ENCODE measurements around the gene UPF3B. TPM values are rescaled to one million over a fixed set of nuclear protein-coding genes. Genes with fewer than 3 reads are reported as not detected.
A peak's percentile ranks its signal among the peaks of the same experiment; 100 is the strongest.
"Not testable (repeated sequence)": the region's sequence is repeated elsewhere in the genome, so short reads cannot be mapped to it uniquely, and the experiment has no call there.

Gene UPF3B, protein sequence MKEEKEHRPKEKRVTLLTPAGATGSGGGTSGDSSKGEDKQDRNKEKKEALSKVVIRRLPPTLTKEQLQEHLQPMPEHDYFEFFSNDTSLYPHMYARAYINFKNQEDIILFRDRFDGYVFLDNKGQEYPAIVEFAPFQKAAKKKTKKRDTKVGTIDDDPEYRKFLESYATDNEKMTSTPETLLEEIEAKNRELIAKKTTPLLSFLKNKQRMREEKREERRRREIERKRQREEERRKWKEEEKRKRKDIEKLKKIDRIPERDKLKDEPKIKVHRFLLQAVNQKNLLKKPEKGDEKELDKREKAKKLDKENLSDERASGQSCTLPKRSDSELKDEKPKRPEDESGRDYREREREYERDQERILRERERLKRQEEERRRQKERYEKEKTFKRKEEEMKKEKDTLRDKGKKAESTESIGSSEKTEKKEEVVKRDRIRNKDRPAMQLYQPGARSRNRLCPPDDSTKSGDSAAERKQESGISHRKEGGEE
- 11.0 and 13.0 TPM in 2 replicates for total RNA-seq

DNA sequence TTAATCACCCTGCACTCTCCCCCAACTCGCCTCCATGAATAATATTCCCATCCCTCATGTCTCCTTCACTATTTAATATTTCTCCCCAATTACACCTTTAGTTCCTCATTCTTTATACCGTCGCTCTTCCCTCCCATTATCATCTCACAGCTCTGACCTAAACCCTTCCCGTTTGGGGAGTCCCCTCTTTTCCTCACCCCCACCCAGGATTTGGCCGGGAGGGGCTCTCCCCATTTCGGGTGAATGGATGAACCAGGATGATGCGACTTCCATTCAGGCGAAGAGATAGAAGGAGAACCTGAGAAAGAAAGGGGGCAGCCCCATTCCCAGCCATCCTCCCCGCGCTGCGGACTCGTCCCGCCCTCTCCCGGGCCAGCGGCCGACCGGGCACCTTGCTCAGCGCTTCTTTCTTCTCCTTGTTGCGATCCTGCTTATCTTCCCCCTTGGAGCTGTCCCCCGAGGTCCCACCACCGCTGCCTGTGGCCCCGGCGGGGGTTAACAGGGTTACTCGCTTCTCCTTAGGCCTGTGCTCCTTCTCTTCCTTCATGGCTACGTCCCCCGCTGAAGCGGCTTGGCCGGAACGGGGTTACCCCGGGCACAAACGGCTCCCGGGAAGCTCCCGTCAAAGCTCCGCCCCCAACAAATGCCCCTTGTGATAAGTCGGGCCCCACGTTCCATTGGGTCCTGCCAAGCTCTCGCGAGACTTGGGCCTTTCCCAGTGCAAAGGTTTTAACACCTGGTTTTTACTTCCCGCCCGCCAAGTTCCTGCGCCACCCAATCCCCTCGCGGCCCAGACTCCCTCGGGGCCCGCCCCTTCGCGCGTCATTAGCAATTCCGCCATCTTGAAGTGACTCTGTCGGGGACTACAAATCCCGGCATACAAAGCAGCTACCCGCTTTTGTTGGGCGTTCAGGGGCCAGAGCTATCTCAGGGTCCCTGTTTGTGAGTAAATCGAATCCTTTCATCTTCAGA is at the start of gene UPF3B:
Gene UPF3B, minus strand, starts transcription at position 582 of the 972 bp plus-strand sequence. Its CDS starts 35 bp downstream, at position 547.
- Mint-ChIP-seq H3K36me3 (ENCODE audit: low read depth) (peaks cover 10% of the 10 kb centered on the region), H3K4me1 (ENCODE audit: low read depth) (peaks cover 8% of the 10 kb centered on the region), H3K27ac (peak within 1 kb of the TSS; percentile 97), H3K27me3 (ENCODE audit: insufficient read depth) (no peaks in the 10 kb centered on the region), H3K4me3 (peak within 1 kb of the TSS; percentile 94), H3K9me3 (no peaks in the 10 kb centered on the region)
- DNase-seq (ENCODE audit: low spot score): peak; percentile 90
- intact Hi-C loops (cut with micrococcal nuclease): loop anchor here (1.0 to 2.0 kb wide), 6 partner anchors 19 to 616 kb away; partner anchors contain the start of genes NDUFA1, NKAP, PGRMC1 and RNF113A

- DNase-seq (ENCODE audit: low spot score): no peak
- no peak overlapping the region for H3K27ac Mint-ChIP-seq
- no peaks in the 10 kb centered on the region for H3K4me1 Mint-ChIP-seq (ENCODE audit: low read depth)
- H3K36me3 Mint-ChIP-seq (ENCODE audit: low read depth): no peaks in the 10 kb centered on the region
- H3K27me3 Mint-ChIP-seq (ENCODE audit: insufficient read depth): no peaks in the 10 kb centered on the region
- no peaks in the 10 kb centered on the region for H3K9me3 Mint-ChIP-seq
- intact Hi-C loops (cut with micrococcal nuclease): no loop called here
- H3K4me3 Mint-ChIP-seq: no peak overlapping the region
Measured at GRCh38 chrX:119900976-119901375, 48.2 kb upstream of the UPF3B start.

- H3K27me3 Mint-ChIP-seq (ENCODE audit: insufficient read depth): no peaks in the 10 kb centered on the region
- intact Hi-C loops (cut with micrococcal nuclease): no loop called here
- H3K36me3 Mint-ChIP-seq (ENCODE audit: low read depth): no peaks in the 10 kb centered on the region
- H3K9me3 Mint-ChIP-seq: no peaks in the 10 kb centered on the region
- no peaks in the 10 kb centered on the region for H3K4me1 Mint-ChIP-seq (ENCODE audit: low read depth)
- no peak for DNase-seq (ENCODE audit: low spot score)
- no peak overlapping the region for H3K27ac Mint-ChIP-seq
- H3K4me3 Mint-ChIP-seq: no peak overlapping the region
Measured at GRCh38 chrX:119899125-119899524, 46.4 kb upstream of the UPF3B start.

DNA sequence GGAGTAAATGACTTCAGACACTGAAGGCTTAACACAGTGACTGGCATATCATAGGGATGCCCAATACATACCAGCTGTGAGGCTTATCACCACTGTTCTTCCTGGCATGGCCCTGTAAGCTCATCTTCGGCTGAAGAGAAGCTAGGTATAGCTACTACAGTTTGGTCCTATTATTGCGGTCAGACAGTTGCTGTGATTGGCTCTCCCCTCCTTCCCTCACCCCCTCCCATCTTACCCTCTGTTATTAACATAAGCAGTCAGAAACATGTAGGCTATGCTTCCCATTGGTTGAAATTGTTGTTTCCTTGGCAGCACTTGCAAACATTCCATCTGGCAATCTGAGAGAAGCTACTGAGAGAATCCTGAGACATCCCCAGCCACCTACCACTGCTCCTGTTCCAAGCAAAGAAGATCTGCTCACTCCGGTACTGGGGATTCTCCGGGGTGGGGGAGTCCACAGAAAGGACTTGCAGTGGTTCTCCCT is 43.1 kb upstream of the UPF3B start, which contains the start of gene AKAP14:
Gene AKAP14, plus strand, starts transcription at position 51 of the 484 bp plus-strand sequence. CDS start 7,331 bp downstream, outside the sequence.
- H3K4me1 Mint-ChIP-seq (ENCODE audit: low read depth): no peaks in the 10 kb centered on the region
- no peaks in the 10 kb centered on the region for H3K9me3 Mint-ChIP-seq
- DNase-seq (ENCODE audit: low spot score): no peak
- intact Hi-C loops (cut with micrococcal nuclease): no loop called here
- H3K4me3 Mint-ChIP-seq: no peak within 1 kb of the TSS
- no peak within 1 kb of the TSS for H3K27ac Mint-ChIP-seq
- no peaks in the 10 kb centered on the region for H3K36me3 Mint-ChIP-seq (ENCODE audit: low read depth)
- no peaks in the 10 kb centered on the region for H3K27me3 Mint-ChIP-seq (ENCODE audit: insufficient read depth)

DNA sequence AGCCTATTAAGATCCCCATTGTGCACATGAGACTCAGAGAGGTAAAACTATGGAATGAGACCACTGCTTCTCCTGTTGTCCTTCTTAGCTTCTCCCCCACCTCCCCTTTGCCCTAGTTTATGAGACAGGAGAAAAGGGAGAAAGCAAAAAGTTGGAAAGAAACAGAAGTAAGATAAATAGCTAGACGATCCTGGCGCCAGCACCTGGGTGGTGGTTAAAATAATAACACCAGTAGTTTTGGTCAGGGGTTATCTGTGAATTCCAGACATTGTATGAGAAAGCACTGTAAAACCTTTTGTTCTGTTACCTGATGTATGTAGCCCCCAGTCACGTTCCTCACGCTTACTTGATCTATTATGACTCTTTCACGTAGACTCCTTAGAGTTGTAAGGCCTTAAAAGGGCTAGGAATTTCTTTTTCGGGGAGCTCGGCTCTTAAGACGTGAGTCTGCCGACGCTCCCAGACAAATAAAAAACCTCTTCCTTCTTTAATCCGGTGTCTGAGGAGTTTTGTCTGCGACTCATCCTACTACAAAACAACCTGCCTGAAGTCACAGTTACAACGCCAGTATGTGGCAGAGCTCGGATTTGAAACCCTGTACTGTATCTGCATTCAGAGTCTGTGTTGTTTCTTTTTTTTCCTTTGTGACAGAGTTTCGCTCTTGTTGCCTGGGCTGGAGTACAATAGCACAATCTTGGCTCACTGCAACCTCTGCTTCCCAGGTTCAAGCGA is 39.4 kb upstream of the UPF3B start:
- H3K27ac Mint-ChIP-seq; H3K4me1 Mint-ChIP-seq (ENCODE audit: low read depth); H3K27me3 Mint-ChIP-seq (ENCODE audit: insufficient read depth); H3K36me3 Mint-ChIP-seq (ENCODE audit: low read depth); DNase-seq (ENCODE audit: low spot score); H3K4me3 Mint-ChIP-seq; H3K9me3 Mint-ChIP-seq; intact Hi-C loops (cut with micrococcal nuclease): not testable (repeated sequence)

- H3K27me3 Mint-ChIP-seq (ENCODE audit: insufficient read depth); DNase-seq (ENCODE audit: low spot score); H3K9me3 Mint-ChIP-seq; H3K36me3 Mint-ChIP-seq (ENCODE audit: low read depth); intact Hi-C loops (cut with micrococcal nuclease); H3K4me1 Mint-ChIP-seq (ENCODE audit: low read depth); H3K27ac Mint-ChIP-seq; H3K4me3 Mint-ChIP-seq: not testable (repeated sequence)
Measured at GRCh38 chrX:119890626-119891025, 37.9 kb upstream of the UPF3B start.

- Mint-ChIP-seq H3K9me3 (no peaks in the 10 kb centered on the region), H3K4me3 (peak overlapping the region; percentile 5), H3K36me3 (ENCODE audit: low read depth) (no peaks in the 10 kb centered on the region), H3K27ac (no peak overlapping the region), H3K4me1 (ENCODE audit: low read depth) (peaks cover 6% of the 10 kb centered on the region), H3K27me3 (ENCODE audit: insufficient read depth) (no peaks in the 10 kb centered on the region)
- intact Hi-C loops (cut with micrococcal nuclease): no loop called here
- DNase-seq (ENCODE audit: low spot score): peak; percentile 34
Measured at GRCh38 chrX:119887721-119888425, 35.1 kb upstream of the UPF3B start.

GRCh38 chrX:119885554-119886428 is 33.0 kb upstream of the UPF3B start:
- Mint-ChIP-seq H3K27me3 (ENCODE audit: insufficient read depth) (no peaks in the 10 kb centered on the region), H3K4me1 (ENCODE audit: low read depth) (peaks cover 6% of the 10 kb centered on the region), H3K36me3 (ENCODE audit: low read depth) (no peaks in the 10 kb centered on the region), H3K4me3 (no peak overlapping the region), H3K27ac (no peak overlapping the region), H3K9me3 (no peaks in the 10 kb centered on the region)
- intact Hi-C loops (cut with micrococcal nuclease): no loop called here
- no peak for DNase-seq (ENCODE audit: low spot score)

DNA sequence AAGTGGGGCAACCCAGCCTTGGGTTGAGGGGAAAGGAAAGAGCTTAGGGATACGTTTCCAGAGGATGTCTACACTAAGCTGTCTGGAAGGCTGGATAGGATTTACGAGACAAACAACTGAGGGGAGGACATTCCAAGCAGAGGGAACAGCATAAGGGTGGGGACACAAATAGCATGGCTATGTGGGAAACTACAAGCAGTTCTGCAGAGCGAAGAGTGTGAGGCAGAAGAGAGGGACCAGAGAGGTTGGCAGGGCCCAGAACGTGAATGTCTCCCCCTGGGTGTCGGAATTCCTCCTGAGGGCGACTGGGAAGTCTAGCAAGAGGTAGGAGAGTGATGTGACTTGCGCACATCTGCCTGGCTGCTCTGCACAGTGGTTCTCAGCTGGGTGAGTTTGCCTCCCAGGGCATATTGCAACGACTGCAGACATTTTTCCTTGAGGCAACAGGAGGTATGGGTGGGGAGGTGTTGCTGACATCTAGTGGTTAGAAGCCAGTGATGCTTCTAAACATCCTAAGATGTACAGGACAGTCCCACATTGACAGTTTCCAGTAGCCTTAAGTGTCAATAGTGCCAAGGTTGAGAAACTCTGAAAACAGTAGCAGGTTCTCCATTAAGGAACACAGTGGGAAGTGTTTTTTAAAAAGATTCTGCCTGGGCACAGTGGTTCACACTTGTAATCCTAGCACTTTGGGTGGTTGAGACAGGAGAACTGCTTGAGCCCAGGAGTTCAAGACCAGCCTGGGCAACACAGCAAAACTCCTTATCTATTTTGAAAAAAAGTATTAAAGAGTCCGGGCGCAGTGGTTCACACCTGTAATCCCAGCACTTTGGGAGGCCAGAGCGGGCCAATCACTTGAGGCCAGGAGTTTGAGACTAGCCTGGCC is 28.0 kb upstream of the UPF3B start:
- Mint-ChIP-seq H3K9me3 (no peaks in the 10 kb centered on the region), H3K4me1 (ENCODE audit: low read depth) (peaks cover 12% of the 10 kb centered on the region), H3K27ac (peak overlapping the region; percentile 79), H3K27me3 (ENCODE audit: insufficient read depth) (no peaks in the 10 kb centered on the region), H3K36me3 (ENCODE audit: low read depth) (peaks cover 8% of the 10 kb centered on the region), H3K4me3 (no peak overlapping the region)
- intact Hi-C loops (cut with micrococcal nuclease): loop anchor here (1.0 to 2.0 kb wide), 3 partner anchors 9 to 364 kb away; partner anchors contain the start of genes NDUFA1, RNF113A and RPL39
- DNase-seq (ENCODE audit: low spot score): no peak

- Mint-ChIP-seq H3K27me3 (ENCODE audit: insufficient read depth) (no peaks in the 10 kb centered on the region), H3K36me3 (ENCODE audit: low read depth) (peaks cover 8% of the 10 kb centered on the region), H3K9me3 (no peaks in the 10 kb centered on the region), H3K27ac (peak overlapping the region; percentile 79), H3K4me1 (ENCODE audit: low read depth) (peaks cover 12% of the 10 kb centered on the region), H3K4me3 (no peak overlapping the region)
- DNase-seq (ENCODE audit: low spot score): no peak
- intact Hi-C loops (cut with micrococcal nuclease): loop anchor here (1.0 to 2.0 kb wide), 3 partner anchors 9 to 363 kb away; partner anchors contain the start of genes NDUFA1, RNF113A and RPL39
Measured at GRCh38 chrX:119880076-119880475, 27.3 kb upstream of the UPF3B start.

All from activated T-helper 1 cell treated with anti-CD3 and anti-CD28 coated beads, Interleukin-12 subunit alpha, Interleukin-12 subunit beta, Interleukin-2, Interleukin-4 antibody, amounts not matched to agents 30 ng/mL and 10 ng/mL and 1 ng/mL, durations not matched to agents 14 hours and 24 hours and 36 hours (primary cell).